HG03095 (cell line): ENCODE data around the gene SPTBN2.
A peak's percentile ranks its signal among the peaks of the same experiment; 100 is the strongest.
"Not testable (repeated sequence)": the region's sequence is repeated elsewhere in the genome, so short reads cannot be mapped to it uniquely, and the experiment has no call there.

ENCODE experiments used
- ATAC-seq: cut with Tn5 transposase; IDR thresholded peaks from one replicate; pipeline ENCODE4 v1.9.1; 2021; ENCODE audit warnings: moderate library complexity; ENCODE audit not compliant: unreplicated experiment

SPTBN2 gene

GRCh38 chr11:66646828-66647227, 82.2 kb downstream of the SPTBN2 start:
- ATAC-seq = no peak

- no peak for ATAC-seq
Observed at GRCh38 chr11:66643745-66644437, 85.1 kb downstream of the SPTBN2 start.

GRCh38 chr11:66641834-66642233, 87.2 kb downstream of the SPTBN2 start:
- ATAC-seq = no peak

GRCh38 chr11:66639814-66640340, 89.1 kb downstream of the SPTBN2 start:
- not testable (repeated sequence) for ATAC-seq

- no peak for ATAC-seq
Observed at GRCh38 chr11:66639066-66639813, 89.8 kb downstream of the SPTBN2 start.

GRCh38 chr11:66638177-66639065, 90.6 kb downstream of the SPTBN2 start, which contains the start of gene RBM4:
Gene RBM4, plus strand, starts transcription at chr11:66638703. Its CDS starts 1,009 bp downstream, at chr11:66639712.
- peak; percentile 88 for ATAC-seq

GRCh38 chr11:66637557-66638176, 91.3 kb downstream of the SPTBN2 start:
- no peak for ATAC-seq

- no peak for ATAC-seq
Observed at GRCh38 chr11:66636411-66636810, 92.6 kb downstream of the SPTBN2 start.
